GM06990 (cell line): ENCODE measurements around the gene CTDSP2.

ENCODE experiments used
- DNase-seq: peaks from one replicate; pipeline ENCODE4 v3.0.0-alpha.2; 2011; ENCODE audit not compliant: insufficient read length; ENCODE audit errors: extremely low read depth
- H3K27me3 ChIP-seq: replicated peaks from 2 replicates; pipeline ENCODE4 v1.6.0; 2011; ENCODE audit warnings: low read length; ENCODE audit not compliant: control insufficient read depth, insufficient read depth
- H3K36me3 ChIP-seq: 2 replicates; pipeline ENCODE4 v1.5.1; 2011; ENCODE audit warnings: low read length; ENCODE audit not compliant: control insufficient read depth, insufficient read depth
- H3K4me3 ChIP-seq: replicated peaks from 2 replicates; pipeline ENCODE4 v1.5.1; 2011; ENCODE audit warnings: low read depth, mild to moderate bottlenecking, control low read depth, low read length
- CTCF ChIP-seq: IDR thresholded peaks from 2 replicates; pipeline ENCODE4 v1.5.1; 2011; ENCODE audit warnings: low read length, control low read depth, mild to moderate bottlenecking, inconsistent platforms; ENCODE audit not compliant: insufficient read depth, poor library complexity, severe bottlenecking

CTDSP2 gene

DNA sequence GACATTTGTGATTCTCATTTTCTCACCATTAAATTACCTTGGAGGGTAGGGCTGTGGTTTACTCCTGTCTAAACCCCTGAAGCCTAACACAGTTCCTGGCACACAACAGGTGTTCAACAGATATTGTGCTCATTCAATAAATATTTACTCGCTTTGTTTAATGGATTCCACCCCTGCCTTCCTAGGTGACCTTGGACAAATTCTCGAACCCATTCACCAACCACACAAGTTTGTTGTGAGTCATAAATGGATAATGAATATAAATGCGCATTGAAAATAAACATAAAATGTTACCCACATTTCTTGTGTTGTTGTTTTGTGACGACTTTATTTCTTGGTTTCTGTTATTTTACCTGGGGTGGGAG lies 64.3 kb downstream of the CTDSP2 start:
- H3K4me3 ChIP-seq: no peak overlapping the region
- TF ChIP-seq CTCF: no peak
- DNase-seq: no peak
- peaks cover 4% of the 10 kb centered on the region; the same call in 1 of the 2 replicates for H3K36me3 ChIP-seq
- no peaks in the 10 kb centered on the region for H3K27me3 ChIP-seq

- no peak for DNase-seq
- H3K36me3 ChIP-seq: peaks cover 2% of the 10 kb centered on the region; the same call in 1 of the 2 replicates
- no peak for TF ChIP-seq CTCF
- no peak overlapping the region for H3K4me3 ChIP-seq
- no peaks in the 10 kb centered on the region for H3K27me3 ChIP-seq
Measured at GRCh38 chr12:57781801-57782200, 64.7 kb downstream of the CTDSP2 start.

GRCh38 chr12:57781244-57781643 lies 65.3 kb downstream of the CTDSP2 start:
- no peak for DNase-seq
- H3K36me3 ChIP-seq: peaks cover 2% of the 10 kb centered on the region; the same call in 1 of the 2 replicates
- H3K27me3 ChIP-seq: no peaks in the 10 kb centered on the region
- TF ChIP-seq CTCF: no peak
- no peak overlapping the region for H3K4me3 ChIP-seq

- no peak for TF ChIP-seq CTCF
- DNase-seq: no peak
- H3K27me3 ChIP-seq: no peaks in the 10 kb centered on the region
- H3K4me3 ChIP-seq: no peak overlapping the region
- H3K36me3 ChIP-seq: no peaks in the 10 kb centered on the region; the same call in 1 of the 2 replicates
Measured at GRCh38 chr12:57780284-57780897, 66.1 kb downstream of the CTDSP2 start.

GRCh38 chr12:57779736-57780135 lies 66.8 kb downstream of the CTDSP2 start:
- Histone ChIP-seq H3K27me3 (no peaks in the 10 kb centered on the region), H3K36me3 (no peaks in the 10 kb centered on the region), H3K4me3 (no peak overlapping the region)
- DNase-seq: no peak
- TF ChIP-seq CTCF: no peak

GRCh38 chr12:57777911-57778310 lies 68.6 kb downstream of the CTDSP2 start:
- no peaks in the 10 kb centered on the region for H3K36me3 ChIP-seq
- DNase-seq: no peak
- TF ChIP-seq CTCF: no peak
- no peak overlapping the region for H3K4me3 ChIP-seq
- H3K27me3 ChIP-seq: no peaks in the 10 kb centered on the region
